Endothelial cell of umbilical vein (primary cell): ENCODE data around the gene PRR23A. TPM values are rescaled to one million over a fixed set of nuclear protein-coding genes. Genes with fewer than 3 reads are reported as not detected.

Source experiments
- BruUV-seq: library from RNA; stranded (reverse); fragments of 400-500 nt; replicated peaks from 2 replicates; lab custom pipeline; 2021; lab: Mats Ljungman, UMichigan
- CTCF ChIA-PET: fragments of 300-600, 350-600 bp; sonication (Branson Sonifier 250); formaldehyde crosslinking; loops from one replicate; lab custom pipeline; 2021; ENCODE audit warnings: antibody characterized with exemption, inconsistent platforms; lab: Charles Lee
- POLR2A ChIA-PET: fragments of 300-600, 350-600 bp; sonication (Branson Sonifier 250); formaldehyde crosslinking; loops from one replicate; lab custom pipeline; 2021; ENCODE audit warnings: antibody characterized with exemption, inconsistent platforms; lab: Charles Lee
- DNase-seq: peaks from one replicate; pipeline ENCODE4 v3.0.0-alpha.2; 2011; ENCODE audit warnings: low read depth, low spot score
- FAIRE-seq: peaks from 2 replicates; lab custom pipeline; 2011; peaks lifted over from hg19 to GRCh38; lab: Jason Lieb, UNC
- H2AFZ ChIP-seq: 2 replicates; pipeline ENCODE4 v1.6.0; 2012; ENCODE audit warnings: low read depth, low read length, control low read depth, inconsistent platforms
- H3K27ac ChIP-seq: 2 replicates; pipeline ENCODE4 v1.5.1; 2011; ENCODE audit warnings: low read depth, mild to moderate bottlenecking, control low read depth, low read length, moderate library complexity; ENCODE audit not compliant: insufficient read depth
- H3K27me3 ChIP-seq, 2 experiments: 2 replicates each; pipeline versions ENCODE4 v1.6.0 to v1.6.1; 2011; ENCODE audit warnings: low read length in 2 of 2, mixed read lengths in 1 of 2; ENCODE audit not compliant: control insufficient read depth in 2 of 2, insufficient read depth in 2 of 2
- H3K36me3 ChIP-seq, 2 experiments: 2 replicates in 1 of 2; 3 replicates in 1 of 2; pipeline ENCODE4 v1.5.1; 2011; ENCODE audit warnings: low read length in 2 of 2, mild to moderate bottlenecking in 1 of 2, moderate library complexity in 1 of 2; ENCODE audit not compliant: control insufficient read depth in 2 of 2, insufficient read depth in 2 of 2; ENCODE audit errors: extremely low read depth in 1 of 2
- H3K4me1 ChIP-seq: 3 replicates; pipeline ENCODE4 v1.5.1; 2011; ENCODE audit warnings: mild to moderate bottlenecking, low read length; ENCODE audit not compliant: control insufficient read depth, insufficient read depth; ENCODE audit errors: extremely low read depth
- H3K4me2 ChIP-seq: 2 replicates; pipeline ENCODE4 v1.6.1; 2011; ENCODE audit warnings: low read length, control low read depth, mixed read lengths; ENCODE audit not compliant: insufficient read depth
- H3K4me3 ChIP-seq, 3 experiments: fragments of 200-600 bp in 1 of 3; sonication (generic), shearing (Covaris generic) in 1 of 3; replicated peaks in 1 of 3; 2 replicates each; pipeline ENCODE4 v1.5.1; 2011 to 2016; ENCODE audit warnings: control low read depth in 3 of 3, low read length in 3 of 3, mild to moderate bottlenecking in 2 of 3, inconsistent platforms in 1 of 3, low read depth in 1 of 3, moderate library complexity in 1 of 3; ENCODE audit not compliant: insufficient read depth in 1 of 3
- H3K79me2 ChIP-seq: 2 replicates; pipeline ENCODE4 v1.6.0; 2012; ENCODE audit warnings: low read length, inconsistent platforms; ENCODE audit not compliant: control insufficient read depth, insufficient read depth
- H3K9ac ChIP-seq: replicated peaks from 2 replicates; pipeline ENCODE3; 2011; ENCODE audit warnings: low read length, control low read depth; ENCODE audit not compliant: insufficient read depth; ENCODE audit errors: extremely low read depth
- H3K9me1 ChIP-seq: replicated peaks from 3 replicates; pipeline ENCODE4 v1.6.0; 2011; ENCODE audit warnings: mild to moderate bottlenecking, low read length; ENCODE audit not compliant: control insufficient read depth, insufficient read depth; ENCODE audit errors: extremely low read depth
- H3K9me3 ChIP-seq: replicated peaks from 2 replicates; pipeline ENCODE4 v1.5.1; 2012; ENCODE audit warnings: low read length, inconsistent platforms; ENCODE audit not compliant: control insufficient read depth, insufficient read depth
- H4K20me1 ChIP-seq: replicated peaks from 2 replicates; pipeline ENCODE3; 2011; ENCODE audit warnings: mild to moderate bottlenecking, low read length; ENCODE audit not compliant: control insufficient read depth, insufficient read depth; ENCODE audit errors: extremely low read depth
- CTCF ChIP-seq, 2 donors: IDR thresholded peaks; 1 replicate in 1 of 2; 2 replicates in 1 of 2; pipeline ENCODE4 v1.5.1; 2011; ENCODE audit warnings: low read length in 2 of 2, mild to moderate bottlenecking in 2 of 2, moderate library complexity in 2 of 2, control low read depth in 1 of 2, inconsistent platforms in 1 of 2, low read depth in 1 of 2; ENCODE audit not compliant: insufficient read depth in 1 of 2; ENCODE audit errors: extremely low read depth in 1 of 2
- EZH2 ChIP-seq: IDR thresholded peaks from 2 replicates; pipeline ENCODE4 v1.6.1; 2012; ENCODE audit warnings: borderline replicate concordance, low read depth, mild to moderate bottlenecking, moderate library complexity, low read length, inconsistent platforms; ENCODE audit not compliant: severe bottlenecking
- FOS ChIP-seq: IDR thresholded peaks from 2 replicates; pipeline ENCODE4 v1.6.1; 2011; ENCODE audit warnings: mild to moderate bottlenecking, low read length, moderate library complexity, borderline replicate concordance; ENCODE audit not compliant: insufficient read depth
- GATA2 ChIP-seq: IDR thresholded peaks from 2 replicates; pipeline ENCODE4 v1.7.0; 2011; ENCODE audit warnings: low read depth, mild to moderate bottlenecking, moderate library complexity, mixed read lengths, low read length; ENCODE audit not compliant: insufficient read length, insufficient read depth
- JUN ChIP-seq: IDR thresholded peaks from 2 replicates; pipeline ENCODE4 v1.6.1; 2011; ENCODE audit warnings: borderline replicate concordance, low read depth; ENCODE audit not compliant: insufficient read length, insufficient read depth
- MAX ChIP-seq: IDR thresholded peaks from 2 replicates; pipeline ENCODE4 v1.6.1; 2011; ENCODE audit not compliant: insufficient read depth, insufficient read length
- MYC ChIP-seq: IDR thresholded peaks from one replicate; pipeline ENCODE4 v1.6.1; 2011; ENCODE audit warnings: mild to moderate bottlenecking, low read depth, low read length
- POLR2A ChIP-seq: IDR thresholded peaks from 2 replicates; pipeline ENCODE4 v1.6.1; 2012; ENCODE audit warnings: low read depth, mild to moderate bottlenecking, control low read depth, low read length
- POLR2AphosphoS5 ChIP-seq: IDR thresholded peaks from 2 replicates; pipeline ENCODE4 v1.6.1; 2012; ENCODE audit warnings: low read depth, mild to moderate bottlenecking, control low read depth, low read length, moderate library complexity; ENCODE audit not compliant: insufficient read depth
- dilution Hi-C: fragments of 300-500 bp; cut with MboI; formaldehyde crosslinking; loops from one replicate; pipeline ENCODE4 v1.15.0; 2019; ENCODE audit warnings: low sequenced_read_pairs; ENCODE audit not compliant: extremely low pct_ligation_motif_present
- intact Hi-C: fragments of 100-400 bp; cut with micrococcal nuclease; formaldehyde crosslinking; loops from one replicate; pipeline ENCODE4 v1.10.0; 2022
- polyA plus RNA-seq, 4 experiments: library from polyadenylated mRNA; depleted of rRNA in 3 of 4; stranded (reverse) in 3 of 4; unstranded in 1 of 4; fragments of >200 nt; gene quantifications; 2 replicates each; pipeline versions ENCODE4 v1.2.1 to v1.2.3, GENCODE V29; 2011 to 2012; ENCODE audit warnings: missing spikeins in 1 of 4
- total RNA-seq: library from RNA; stranded (reverse); gene quantifications from 2 replicates; pipeline ENCODE4 v1.2.3, GENCODE V29; 2021

Gene PRR23A
- total and polyA plus RNA-seq, 2 donors (not counting 3 experiments of a cell fraction or from before 2014, with no cell fraction given) = not detected

- no peak overlapping the region for H2AFZ ChIP-seq
- H3K27ac ChIP-seq = no peak overlapping the region
- no peaks in the 10 kb centered on the region for H3K36me3 ChIP-seq
- H3K79me2 ChIP-seq = no peaks in the 10 kb centered on the region
- no peaks in the 10 kb centered on the region for H3K27me3 ChIP-seq
- BruUV-seq = no TSS peak
- TF ChIP-seq EZH2 (no peak), POLR2AphosphoS5 (no peak), POLR2A (no peak), FOS (no peak), CTCF (IDR thresholded peaks at IDR 0.05; ENCODE audit: extremely low read depth in 1 of 2, insufficient read depth in 1 of 2, low read depth in 1 of 2, low read length in 2 of 2) (no peak), JUN (no peak), MYC (no peak), GATA2 (no peak), MAX (no peak)
- dilution Hi-C loops (no loop called here), intact Hi-C loops (no loop called here)
- DNase-seq = no peak
- H3K9ac ChIP-seq = no peak overlapping the region
- no peak overlapping the region for H3K4me3 ChIP-seq
- H3K4me1 ChIP-seq = no peaks in the 10 kb centered on the region
- no peak for FAIRE-seq
- no peaks in the 10 kb centered on the region for H3K9me1 ChIP-seq
- CTCF ChIA-PET = no interaction called here
- H3K9me3 ChIP-seq = no peaks in the 10 kb centered on the region
- H3K4me2 ChIP-seq = no peak overlapping the region
- H4K20me1 ChIP-seq = no peaks in the 10 kb centered on the region
- POLR2A ChIA-PET = no interaction called here
These were observed 18.9 kb upstream of the PRR23A start for GRCh38 chr3:139024968-139025367.
